Mesenchymal stem cell (in vitro differentiated cells and primary cell): Measurements from ENCODE around the gene C2orf15.
"Not testable (repeated sequence)": the region's sequence is repeated elsewhere in the genome, so short reads cannot be mapped to it uniquely, and the experiment has no call there.

Experiments used
- DNase-seq: peaks from one replicate; pipeline ENCODE4 v3.0.0-alpha.2; 2013
- H2AFZ ChIP-seq: one replicate; pipeline ENCODE4 v1.6.1; 2013; ENCODE audit warnings: low read depth, mild to moderate bottlenecking, control low read depth, inconsistent platforms, low read length, moderate library complexity
- H2AK5ac ChIP-seq: 2 replicates; pipeline ENCODE4 v1.6.1; 2013; ENCODE audit warnings: low read length, moderate library complexity, mild to moderate bottlenecking, inconsistent platforms; ENCODE audit not compliant: severe bottlenecking
- H2BK120ac ChIP-seq: one replicate; pipeline ENCODE4 v1.6.1; 2013; ENCODE audit warnings: low read depth, mild to moderate bottlenecking, inconsistent platforms, low read length, moderate library complexity
- H2BK12ac ChIP-seq, 2 experiments: one replicate each; pipeline ENCODE4 v1.6.1; 2013; ENCODE audit warnings: inconsistent platforms in 2 of 2, low read length in 2 of 2, mild to moderate bottlenecking in 2 of 2, moderate library complexity in 2 of 2, control low read depth in 1 of 2
- H2BK15ac ChIP-seq: one replicate; pipeline ENCODE4 v1.6.1; 2013; ENCODE audit warnings: mild to moderate bottlenecking, low read depth, inconsistent platforms; ENCODE audit not compliant: poor library complexity, severe bottlenecking
- H2BK5ac ChIP-seq: 2 replicates; pipeline ENCODE4 v1.6.1; 2013; ENCODE audit warnings: low read depth, mild to moderate bottlenecking, low read length, control low read depth, inconsistent platforms; ENCODE audit not compliant: poor library complexity, severe bottlenecking
- H3K14ac ChIP-seq, 2 experiments: one replicate each; pipeline ENCODE4 v1.6.1; 2013; ENCODE audit warnings: inconsistent platforms in 2 of 2, low read length in 2 of 2, control low read depth in 1 of 2, mild to moderate bottlenecking in 1 of 2, moderate library complexity in 1 of 2
- H3K18ac ChIP-seq, 2 experiments: one replicate each; pipeline ENCODE4 v1.6.1; 2013; ENCODE audit warnings: inconsistent platforms in 2 of 2, low read length in 2 of 2, control low read depth in 1 of 2, low read depth in 1 of 2, mild to moderate bottlenecking in 1 of 2
- H3K23ac ChIP-seq, 2 experiments: one replicate each; pipeline ENCODE4 v1.6.1; 2013; ENCODE audit warnings: inconsistent platforms in 2 of 2, low read length in 2 of 2, mild to moderate bottlenecking in 2 of 2, moderate library complexity in 2 of 2, control low read depth in 1 of 2
- H3K27ac ChIP-seq: 2 replicates; pipeline ENCODE4 v1.5.1; 2013; ENCODE audit warnings: mild to moderate bottlenecking, moderate library complexity, low read length, control low read depth, inconsistent platforms; ENCODE audit not compliant: poor library complexity, severe bottlenecking
- H3K27me3 ChIP-seq, 2 experiments: 2 replicates each; pipeline versions ENCODE4 v1.6.1 to v1.7.0; 2013; ENCODE audit warnings: low read length in 2 of 2, mild to moderate bottlenecking in 2 of 2, moderate library complexity in 2 of 2, control low read depth in 1 of 2, inconsistent platforms in 1 of 2; ENCODE audit not compliant: control insufficient read depth in 1 of 2, insufficient read depth in 1 of 2
- H3K36me3 ChIP-seq, 2 experiments: 2 replicates each; pipeline versions ENCODE4 v1.6.1 to v1.7.0; 2013; ENCODE audit warnings: low read length in 2 of 2, control low read depth in 1 of 2, inconsistent platforms in 1 of 2, low read depth in 1 of 2, mild to moderate bottlenecking in 1 of 2; ENCODE audit not compliant: insufficient read depth in 2 of 2, control insufficient read depth in 1 of 2
- H3K4ac ChIP-seq, 2 experiments: one replicate each; pipeline ENCODE4 v1.6.1; 2013; ENCODE audit warnings: inconsistent platforms in 2 of 2, low read length in 2 of 2, mild to moderate bottlenecking in 2 of 2, moderate library complexity in 2 of 2, control low read depth in 1 of 2, low read depth in 1 of 2
- H3K4me1 ChIP-seq: 2 replicates; pipeline ENCODE4 v1.6.1; 2013; ENCODE audit warnings: low read depth, low read length, control low read depth; ENCODE audit not compliant: control insufficient read depth, insufficient read depth
- H3K4me2 ChIP-seq: 2 replicates; pipeline ENCODE4 v1.6.1; 2013; ENCODE audit warnings: low read length, mild to moderate bottlenecking, inconsistent platforms; ENCODE audit not compliant: poor library complexity, severe bottlenecking
- H3K4me3 ChIP-seq, 2 experiments: 2 replicates each; pipeline versions ENCODE4 v1.5.1 to v1.7.0; 2013; ENCODE audit warnings: low read length in 2 of 2, mild to moderate bottlenecking in 2 of 2, control low read depth in 1 of 2, low read depth in 1 of 2; ENCODE audit not compliant: insufficient read depth in 1 of 2
- H3K79me1 ChIP-seq: replicated peaks from 2 replicates; pipeline ENCODE4 v1.6.1; 2013; ENCODE audit warnings: mild to moderate bottlenecking, control low read depth, low read length, inconsistent platforms; ENCODE audit not compliant: poor library complexity, severe bottlenecking
- H3K9ac ChIP-seq: 2 replicates; pipeline ENCODE4 v1.7.0; 2013; ENCODE audit warnings: mild to moderate bottlenecking, low read length, moderate library complexity
- H3K9me3 ChIP-seq: 2 replicates; pipeline ENCODE4 v1.7.0; 2013; ENCODE audit warnings: mild to moderate bottlenecking, low read length; ENCODE audit not compliant: control insufficient read depth
- H4K8ac ChIP-seq: one replicate; pipeline ENCODE4 v1.6.1; 2013; ENCODE audit warnings: inconsistent platforms, mild to moderate bottlenecking, low read length, moderate library complexity
- H4K91ac ChIP-seq: one replicate; pipeline ENCODE4 v1.6.1; 2013; ENCODE audit warnings: mild to moderate bottlenecking, low read length, inconsistent platforms
- WGBS: methylation state at CpG from one replicate; pipeline ENCODE4 v1.1.7; 2013; ENCODE audit warnings: mixed read lengths; 5-methylcytosine and 5-hydroxymethylcytosine counted together

C2orf15 gene

DNA sequence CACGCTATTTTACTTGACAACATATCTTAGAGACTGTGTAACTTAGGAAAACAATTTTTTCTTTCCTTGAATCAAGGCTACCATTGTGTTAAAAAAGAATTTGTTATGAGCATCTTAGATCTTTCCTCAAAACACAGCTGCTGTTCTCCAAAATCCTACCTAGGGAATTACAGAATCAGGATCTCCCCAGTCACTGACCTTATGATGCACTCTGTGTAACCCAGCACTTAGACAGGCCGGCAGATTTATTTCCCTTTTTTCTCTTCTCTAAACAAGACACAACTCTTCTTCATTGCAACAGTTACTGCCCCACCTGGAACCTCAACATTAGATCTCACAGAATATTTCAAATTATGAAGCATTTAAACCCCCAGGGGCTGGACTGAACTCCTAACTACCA, 13.5 kb upstream of the C2orf15 start:
- no peak overlapping the region for H2BK15ac ChIP-seq
- H2BK12ac ChIP-seq, result no peak overlapping the region
- no peak overlapping the region for H4K8ac ChIP-seq
- no peak overlapping the region for H3K4me3 ChIP-seq
- no peak overlapping the region for H3K14ac ChIP-seq
- H3K9ac ChIP-seq, result no peak overlapping the region
- peaks cover 6 to 7% of the 10 kb centered on the region in 2 experiments for H3K36me3 ChIP-seq
- no peaks in the 10 kb centered on the region for H3K4me1 ChIP-seq
- H3K4ac ChIP-seq, result no peak overlapping the region
- no peak overlapping the region for H3K23ac ChIP-seq
- H3K27ac ChIP-seq, result no peak overlapping the region
- H3K79me1 ChIP-seq, result peaks cover 4% of the 10 kb centered on the region
- no peak overlapping the region for H2BK5ac ChIP-seq
- no peak overlapping the region for H2AK5ac ChIP-seq
- H3K4me2 ChIP-seq, result no peak overlapping the region
- no peaks in the 10 kb centered on the region for H3K9me3 ChIP-seq
- H4K91ac ChIP-seq, result no peak overlapping the region
- no peak overlapping the region for H3K18ac ChIP-seq
- no peak overlapping the region for H2BK120ac ChIP-seq
- 80% methylated on average over 1 of the region's 2 CpGs for WGBS
- no peak overlapping the region for H2AFZ ChIP-seq
- no peaks in the 10 kb centered on the region for H3K27me3 ChIP-seq
- DNase-seq, result no peak

DNA sequence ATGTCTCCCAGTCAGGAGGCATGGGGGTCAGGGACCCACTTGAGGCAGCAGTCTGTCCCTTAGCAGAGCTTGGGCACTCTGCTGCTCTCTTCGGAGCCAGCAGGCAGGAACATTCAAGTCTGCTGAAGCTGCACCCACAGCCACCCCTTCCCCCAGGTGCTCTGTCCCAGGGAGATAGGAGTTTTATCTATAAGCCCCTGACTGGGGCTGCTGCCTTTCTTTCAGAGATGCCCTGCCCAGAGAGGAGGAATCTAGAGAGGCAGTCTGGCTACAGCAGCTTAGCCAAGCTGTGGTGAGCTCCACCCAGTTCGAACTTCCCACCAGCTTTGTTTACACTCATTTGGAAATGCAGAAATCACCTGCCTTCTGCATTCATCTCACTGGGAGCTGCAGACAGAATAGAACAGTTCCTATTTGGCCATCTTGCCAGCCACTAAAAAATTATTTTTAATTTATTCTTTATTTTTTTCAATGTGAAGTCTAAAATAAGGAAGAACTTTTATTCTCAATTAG, 6.4 kb upstream of the C2orf15 start:
- DNase-seq, H3K4me1 ChIP-seq, H3K36me3 ChIP-seq, H3K9me3 ChIP-seq, H3K4me3 ChIP-seq, H2AFZ ChIP-seq, H3K27ac ChIP-seq, H2AK5ac ChIP-seq, H2BK120ac ChIP-seq, H3K18ac ChIP-seq, H2BK12ac ChIP-seq, H4K8ac ChIP-seq, H3K79me1 ChIP-seq, H3K4me2 ChIP-seq, H3K9ac ChIP-seq, H3K4ac ChIP-seq, H3K14ac ChIP-seq, H2BK15ac ChIP-seq, H3K27me3 ChIP-seq, H4K91ac ChIP-seq, H2BK5ac ChIP-seq, H3K23ac ChIP-seq: not testable (repeated sequence)
- 87% methylated on average over 2 of the region's 2 CpGs for WGBS

- H3K4me1 ChIP-seq, result peaks cover 2% of the 10 kb centered on the region
- no peak overlapping the region for H3K4ac ChIP-seq
- WGBS, result 91% methylated on average over 3 of the region's 4 CpGs
- H2BK5ac ChIP-seq, result no peak overlapping the region
- H4K91ac ChIP-seq, result no peak overlapping the region
- H3K18ac ChIP-seq, result no peak overlapping the region
- no peak overlapping the region for H3K14ac ChIP-seq
- peaks cover 0 to 3% of the 10 kb centered on the region in 2 experiments for H3K36me3 ChIP-seq
- no peak overlapping the region for H2AK5ac ChIP-seq
- H3K4me3 ChIP-seq, result no peak overlapping the region
- no peak overlapping the region for H4K8ac ChIP-seq
- peaks cover 2% of the 10 kb centered on the region for H3K79me1 ChIP-seq
- no peak overlapping the region for H2BK15ac ChIP-seq
- no peak overlapping the region for H3K4me2 ChIP-seq
- no peak overlapping the region for H3K27ac ChIP-seq
- H2BK120ac ChIP-seq, result no peak overlapping the region
- DNase-seq, result no peak
- H3K23ac ChIP-seq, result no peak overlapping the region
- no peak overlapping the region for H2AFZ ChIP-seq
- H3K27me3 ChIP-seq, result no peaks in the 10 kb centered on the region
- H2BK12ac ChIP-seq, result no peak overlapping the region
- H3K9me3 ChIP-seq, result no peaks in the 10 kb centered on the region
- H3K9ac ChIP-seq, result no peak overlapping the region
Observed at GRCh38 chr2:99139003-99139402, 2.5 kb upstream of the C2orf15 start.

DNA sequence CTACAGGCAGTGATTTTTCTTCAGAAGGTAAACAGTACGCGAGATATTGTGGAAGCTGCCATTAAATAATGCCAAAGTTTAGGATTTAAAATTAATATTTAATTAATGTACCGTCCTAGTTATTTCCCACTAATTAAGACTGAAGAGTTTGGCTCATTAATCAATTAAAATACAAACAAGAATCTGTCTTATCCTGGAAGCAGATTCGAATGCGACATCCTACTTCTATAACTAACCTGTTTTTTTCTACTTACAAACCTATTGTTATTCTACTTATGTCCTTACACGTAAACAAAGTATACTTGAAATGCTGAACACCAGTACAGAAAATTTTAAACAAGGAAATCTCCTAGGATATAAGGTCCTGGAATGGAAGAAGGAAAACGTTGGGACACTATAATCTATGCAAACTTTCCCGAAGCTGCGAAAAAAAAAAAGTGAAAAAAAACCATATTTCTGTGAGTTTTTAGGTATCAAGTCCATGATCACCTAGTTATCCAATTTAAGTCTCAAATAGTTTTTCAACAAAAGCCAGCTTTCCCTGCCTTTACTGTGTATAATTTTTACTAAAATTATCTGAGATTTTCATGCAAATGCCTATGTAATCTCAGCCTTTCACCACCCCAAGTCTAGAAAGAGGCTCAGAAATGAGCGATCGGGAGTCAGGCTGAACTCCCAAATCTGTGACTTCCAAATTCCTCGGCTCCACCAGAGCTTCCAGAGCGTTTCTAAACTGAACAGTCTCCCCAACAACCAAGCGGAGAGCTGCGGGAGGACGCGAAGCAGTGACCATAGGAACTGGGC, 1.2 kb upstream of the C2orf15 start:
- Histone ChIP-seq H2BK12ac (peak overlapping the region in 1 of 2 experiments; percentile 77), H4K8ac (peak overlapping the region; percentile 13), H3K4me2 (peak overlapping the region; percentile 92), H2BK120ac (no peak overlapping the region), H3K27ac (peak overlapping the region; percentile 47), H3K4me3 (peak overlapping the region; percentile 89), H3K9ac (peak overlapping the region; percentile 85), H3K4ac (no peak overlapping the region), H2BK5ac (no peak overlapping the region), H3K36me3 (no peaks in the 10 kb centered on the region), H2BK15ac (no peak overlapping the region), H3K18ac (peak overlapping the region; percentile 21 to 80), H4K91ac (no peak overlapping the region), H3K14ac (peak overlapping the region in 1 of 2 experiments; percentile 18), H3K27me3 (no peaks in the 10 kb centered on the region), H3K79me1 (no peaks in the 10 kb centered on the region), H3K23ac (peak overlapping the region in 1 of 2 experiments; percentile 40), H2AK5ac (no peak overlapping the region), H3K9me3 (no peaks in the 10 kb centered on the region), H3K4me1 (peaks cover 2% of the 10 kb centered on the region), H2AFZ (peak overlapping the region; percentile 66)
- 27% methylated on average over 11 of the region's 17 CpGs for WGBS
- DNase-seq, result no peak
